ENCODE measurements around the gene AK1.

- TF ChIP-seq POLR2A (IDR thresholded peaks at IDR 0.05; ENCODE audit: low read length) (no peak), GATA1 (IDR thresholded peaks at IDR 0.05; ENCODE audit: low read depth, low read length) (no peak)
Observed at GRCh38 chr9:127873886-127874285, 3.6 kb downstream of the AK1 start.

Measured in erythroblast (primary cell).